ENCODE measurements around the gene PTPRB. TPM values are rescaled to one million over a fixed set of nuclear protein-coding genes. Genes with fewer than 3 reads are reported as not detected.

The PTPRB gene
- total and polyA plus RNA-seq, 2 of the 8 experiments (the other 6 are each of a cell fraction or from before 2014, with no cell fraction given) = 0.36 to 0.58 TPM

DNA sequence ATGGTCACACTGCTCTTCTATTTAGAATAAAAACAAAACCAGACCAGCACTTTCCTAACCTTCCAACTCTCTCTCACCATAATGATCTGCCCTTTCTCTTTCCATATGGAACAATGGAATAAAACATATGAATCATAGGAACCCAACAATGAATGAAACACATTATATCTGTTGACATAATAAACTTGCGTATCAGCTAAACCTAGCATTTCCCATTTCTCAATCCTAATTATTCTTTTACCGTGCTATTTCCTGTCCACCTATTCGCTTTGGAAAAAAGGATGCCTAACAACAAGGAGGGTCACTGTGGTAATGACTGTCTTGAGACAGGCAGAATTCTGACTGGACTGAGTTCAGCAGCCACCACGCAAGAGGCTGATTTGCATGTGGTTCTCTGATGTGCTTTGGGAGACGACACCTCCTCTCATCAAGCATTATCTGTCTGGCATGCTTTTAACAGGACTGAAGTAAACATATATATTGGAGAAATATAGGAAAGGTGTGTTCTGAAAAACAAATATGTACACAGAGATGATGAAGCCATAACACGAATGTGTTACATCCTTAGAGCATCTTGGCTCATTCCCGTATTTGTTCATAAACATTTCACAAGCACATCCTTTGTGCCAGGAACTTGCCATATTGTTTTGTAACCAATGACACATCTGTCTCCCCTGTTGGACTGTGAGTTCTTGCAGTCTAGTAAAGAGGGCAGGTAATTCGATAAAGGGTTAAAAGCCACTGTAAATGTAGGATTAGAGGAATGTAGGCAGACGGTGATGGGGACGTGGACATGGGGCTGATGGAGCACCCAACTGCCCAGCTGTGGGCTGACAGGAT lies 87.7 kb downstream of the PTPRB start:
- CTCF ChIA-PET (ENCODE audit: partially characterized antibody) = no interaction called here

More for the DNA sequence above, 87.7 kb downstream of the PTPRB start:
- H2BK120ac ChIP-seq (replicated peaks; ENCODE audit: low read depth, low read length) = no peak overlapping the region
- no peaks in the 10 kb centered on the region for H3K27me3 ChIP-seq (replicated peaks in 1 of 4; ENCODE audit: control insufficient read depth in 3 of 4, extremely low read depth in 1 of 4, insufficient read depth in 3 of 4, low read length in 3 of 4)
- H3K9me3 ChIP-seq (ENCODE audit: insufficient read depth in 2 of 2, low read depth in 1 of 2, low read length in 1 of 2) = no peaks in the 10 kb centered on the region
- H3K36me3 ChIP-seq (ENCODE audit: control insufficient read depth in 2 of 4, insufficient read depth in 4 of 4, low read length in 3 of 4) = no peaks in the 10 kb centered on the region
- H3K9ac ChIP-seq (replicated peaks in 1 of 4; ENCODE audit: extremely low read depth in 1 of 4, low read depth in 3 of 4, low read length in 3 of 4) = no peak overlapping the region
- no peaks in the 10 kb centered on the region for H3K4me1 ChIP-seq (replicated peaks in 1 of 4; ENCODE audit: control insufficient read depth in 3 of 4, insufficient read depth in 4 of 4, low read length in 3 of 4)
- no peak overlapping the region for H4K91ac ChIP-seq (replicated peaks; ENCODE audit: insufficient read length, low read length)
- H3K14ac ChIP-seq (ENCODE audit: insufficient read length) = no peak overlapping the region
- H2BK20ac ChIP-seq (ENCODE audit: low read length) = no peak overlapping the region
- no peak overlapping the region for H3K18ac ChIP-seq (ENCODE audit: extremely low read depth, low read length)
- H3K23ac ChIP-seq (ENCODE audit: insufficient read length) = no peak overlapping the region
- TF ChIP-seq CBX5 (IDR thresholded peaks at IDR 0.05; ENCODE audit: low read depth, low read length) = no peak
- TF ChIP-seq RBBP5 (IDR thresholded peaks at IDR 0.05; ENCODE audit: borderline replicate concordance, low read depth, low read length) = no peak
- no peak for TF ChIP-seq EZH2 (IDR thresholded peaks at IDR 0.05; ENCODE audit: low read depth, low read length, severe bottlenecking)
- TF ChIP-seq, protein P1, sequence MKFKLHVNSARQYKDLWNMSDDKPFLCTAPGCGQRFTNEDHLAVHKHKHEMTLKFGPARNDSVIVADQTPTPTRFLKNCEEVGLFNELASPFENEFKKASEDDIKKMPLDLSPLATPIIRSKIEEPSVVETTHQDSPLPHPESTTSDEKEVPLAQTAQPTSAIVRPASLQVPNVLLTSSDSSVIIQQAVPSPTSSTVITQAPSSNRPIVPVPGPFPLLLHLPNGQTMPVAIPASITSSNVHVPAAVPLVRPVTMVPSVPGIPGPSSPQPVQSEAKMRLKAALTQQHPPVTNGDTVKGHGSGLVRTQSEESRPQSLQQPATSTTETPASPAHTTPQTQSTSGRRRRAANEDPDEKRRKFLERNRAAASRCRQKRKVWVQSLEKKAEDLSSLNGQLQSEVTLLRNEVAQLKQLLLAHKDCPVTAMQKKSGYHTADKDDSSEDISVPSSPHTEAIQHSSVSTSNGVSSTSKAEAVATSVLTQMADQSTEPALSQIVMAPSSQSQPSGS (IDR thresholded peaks at IDR 0.05; ENCODE audit: low read length) = no peak
- no peak for TF ChIP-seq SP4 (IDR thresholded peaks at IDR 0.05; ENCODE audit: low read length)
- TF ChIP-seq, protein P2, sequence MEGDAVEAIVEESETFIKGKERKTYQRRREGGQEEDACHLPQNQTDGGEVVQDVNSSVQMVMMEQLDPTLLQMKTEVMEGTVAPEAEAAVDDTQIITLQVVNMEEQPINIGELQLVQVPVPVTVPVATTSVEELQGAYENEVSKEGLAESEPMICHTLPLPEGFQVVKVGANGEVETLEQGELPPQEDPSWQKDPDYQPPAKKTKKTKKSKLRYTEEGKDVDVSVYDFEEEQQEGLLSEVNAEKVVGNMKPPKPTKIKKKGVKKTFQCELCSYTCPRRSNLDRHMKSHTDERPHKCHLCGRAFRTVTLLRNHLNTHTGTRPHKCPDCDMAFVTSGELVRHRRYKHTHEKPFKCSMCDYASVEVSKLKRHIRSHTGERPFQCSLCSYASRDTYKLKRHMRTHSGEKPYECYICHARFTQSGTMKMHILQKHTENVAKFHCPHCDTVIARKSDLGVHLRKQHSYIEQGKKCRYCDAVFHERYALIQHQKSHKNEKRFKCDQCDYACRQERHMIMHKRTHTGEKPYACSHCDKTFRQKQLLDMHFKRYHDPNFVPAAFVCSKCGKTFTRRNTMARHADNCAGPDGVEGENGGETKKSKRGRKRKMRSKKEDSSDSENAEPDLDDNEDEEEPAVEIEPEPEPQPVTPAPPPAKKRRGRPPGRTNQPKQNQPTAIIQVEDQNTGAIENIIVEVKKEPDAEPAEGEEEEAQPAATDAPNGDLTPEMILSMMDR (IDR thresholded peaks at IDR 0.05; ENCODE audit: control extremely low read depth in 1 of 3, insufficient read depth in 1 of 3, low read depth in 1 of 3, low read length in 3 of 3) = no peak
- no peak for TF ChIP-seq CEBPB (IDR thresholded peaks at IDR 0.05; ENCODE audit: low read depth, low read length)
- no peak for TF ChIP-seq JUN (IDR thresholded peaks at IDR 0.05; ENCODE audit: low read depth, low read length)
- H3K4me2 ChIP-seq (ENCODE audit: insufficient read depth in 1 of 2, low read depth in 2 of 2, low read length in 2 of 2) = no peak overlapping the region
- FAIRE-seq (no peak), DNase-seq (ENCODE audit: low read depth in 1 of 2, low spot score in 2 of 2) (no peak)
- no peak overlapping the region for H4K8ac ChIP-seq (ENCODE audit: extremely low read depth, insufficient read depth, low read length)
- H3K23me2 ChIP-seq (ENCODE audit: low read depth, low read length) = peaks cover 2% of the 10 kb centered on the region; the same call in 1 of the 2 replicates
- WGBS, 2 experiments (ENCODE audit: extremely low coverage in 1 of 2, insufficient coverage in 1 of 2, insufficient read length in 1 of 2, insufficient replicate concordance in 2 of 2, low coverage in 1 of 2, low lambda C conversion rate in 2 of 2, missing lambda C conversion rate in 1 of 2) = 90% methylated on average over 10 of the region's 10 CpGs; no CpG with 5 or more reads in 1 of the 2 experiments
- H3K4ac ChIP-seq (replicated peaks; ENCODE audit: insufficient read length, low read depth, low read length) = no peak overlapping the region
- H4K20me1 ChIP-seq (replicated peaks in 1 of 2; ENCODE audit: control insufficient read depth in 1 of 2, insufficient read depth in 2 of 2, low read length in 2 of 2) = no peaks in the 10 kb centered on the region
- H2BK15ac ChIP-seq (ENCODE audit: low read length) = no peak overlapping the region
- no peaks in the 10 kb centered on the region for H3K79me2 ChIP-seq (ENCODE audit: control insufficient read depth in 1 of 2, insufficient read depth in 2 of 2, low read length in 2 of 2)
- no peak overlapping the region for H3K27ac ChIP-seq (ENCODE audit: low read depth, low read length)
- H2BK12ac ChIP-seq (ENCODE audit: low read depth, low read length) = no peak overlapping the region
- H3K4me3 ChIP-seq (ENCODE audit: extremely low read depth in 1 of 4, insufficient read depth in 2 of 4, low read depth in 3 of 4, low read length in 4 of 4) = no peak overlapping the region
- H2AFZ ChIP-seq (ENCODE audit: low read length) = no peak overlapping the region
- no peaks in the 10 kb centered on the region for H3K79me1 ChIP-seq (ENCODE audit: low read depth, low read length)
- H2BK5ac ChIP-seq (ENCODE audit: low read depth, low read length) = no peak overlapping the region
- H4K5ac ChIP-seq (ENCODE audit: insufficient read length, low read depth, low read length) = no peak overlapping the region
- POLR2A ChIA-PET (ENCODE audit: partially characterized antibody) = no interaction called here
- no peak overlapping the region for H2AK5ac ChIP-seq (ENCODE audit: low read depth, low read length)
- no peak overlapping the region for H3K56ac ChIP-seq (replicated peaks; ENCODE audit: insufficient read length, low read depth, low read length)

Measured in H1 (cell line).